Measurements from ENCODE around the gene ACBD6.

DNA sequence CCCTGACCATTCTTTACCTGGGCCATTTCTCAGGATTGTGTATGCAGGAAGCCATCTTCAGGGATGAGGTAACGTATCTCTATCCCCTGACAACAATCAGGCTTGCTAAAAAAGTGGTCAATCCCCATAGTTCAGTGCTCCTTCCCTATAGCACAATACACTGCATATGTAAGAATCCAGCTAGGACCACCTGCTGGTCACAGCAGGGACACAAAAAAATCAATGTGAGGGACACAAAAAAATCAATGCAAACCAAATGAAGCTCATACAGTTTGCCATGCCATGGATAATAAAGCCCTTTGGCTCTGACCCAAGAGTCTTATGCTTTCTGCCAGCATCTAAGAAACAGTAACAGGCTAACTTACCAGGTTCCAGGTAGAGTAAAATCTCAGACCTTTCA, 16.3 kb downstream of the ACBD6 start:
- TF ChIP-seq, protein P1, sequence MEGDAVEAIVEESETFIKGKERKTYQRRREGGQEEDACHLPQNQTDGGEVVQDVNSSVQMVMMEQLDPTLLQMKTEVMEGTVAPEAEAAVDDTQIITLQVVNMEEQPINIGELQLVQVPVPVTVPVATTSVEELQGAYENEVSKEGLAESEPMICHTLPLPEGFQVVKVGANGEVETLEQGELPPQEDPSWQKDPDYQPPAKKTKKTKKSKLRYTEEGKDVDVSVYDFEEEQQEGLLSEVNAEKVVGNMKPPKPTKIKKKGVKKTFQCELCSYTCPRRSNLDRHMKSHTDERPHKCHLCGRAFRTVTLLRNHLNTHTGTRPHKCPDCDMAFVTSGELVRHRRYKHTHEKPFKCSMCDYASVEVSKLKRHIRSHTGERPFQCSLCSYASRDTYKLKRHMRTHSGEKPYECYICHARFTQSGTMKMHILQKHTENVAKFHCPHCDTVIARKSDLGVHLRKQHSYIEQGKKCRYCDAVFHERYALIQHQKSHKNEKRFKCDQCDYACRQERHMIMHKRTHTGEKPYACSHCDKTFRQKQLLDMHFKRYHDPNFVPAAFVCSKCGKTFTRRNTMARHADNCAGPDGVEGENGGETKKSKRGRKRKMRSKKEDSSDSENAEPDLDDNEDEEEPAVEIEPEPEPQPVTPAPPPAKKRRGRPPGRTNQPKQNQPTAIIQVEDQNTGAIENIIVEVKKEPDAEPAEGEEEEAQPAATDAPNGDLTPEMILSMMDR (conservative IDR thresholded peaks at IDR 0.05; ENCODE audit: low read depth, low read length), result no peak
- no peak for TF ChIP-seq EZH2 (IDR thresholded peaks at IDR 0.05; ENCODE audit: borderline replicate concordance, low read depth, low read length, poor library complexity, severe bottlenecking)
